HG03460 (cell line): ENCODE data around the gene C16orf74.

Experiments
- ATAC-seq: cut with Tn5 transposase; IDR thresholded peaks from one replicate; pipeline ENCODE4 v1.9.1; 2021; ENCODE audit not compliant: unreplicated experiment

Gene C16orf74

GRCh38 chr16:85750827-85751697 is at the start of gene C16orf74:
Gene C16orf74 (minus strand): TSS chr16:85751096. CDS start chr16:85735217, 15,879 bp downstream.
- ATAC-seq: no peak

- no peak for ATAC-seq
Observed at GRCh38 chr16:85800321-85800669, 49.4 kb upstream of the C16orf74 start.

- peak; percentile 84 for ATAC-seq
Observed at GRCh38 chr16:85799497-85800320, 48.8 kb upstream of the C16orf74 start, which contains the start of the genes COX4I1 and EMC8. Gene COX4I1 (plus strand): TSS chr16:85799695. CDS start chr16:85801206, 1,511 bp downstream. Gene EMC8 (minus strand): TSS chr16:85799544. CDS start chr16:85799295, 249 bp downstream.

GRCh38 chr16:85798901-85799496 is 48.1 kb upstream of the C16orf74 start:
- ATAC-seq: peak; percentile 26

- ATAC-seq: no peak
Observed at GRCh38 chr16:85798283-85798776, 47.4 kb upstream of the C16orf74 start.

GRCh38 chr16:85796599-85796998 is 45.7 kb upstream of the C16orf74 start:
- no peak for ATAC-seq

GRCh38 chr16:85796152-85796551 is 45.3 kb upstream of the C16orf74 start:
- ATAC-seq: no peak

- no peak for ATAC-seq
Observed at GRCh38 chr16:85794696-85795095, 43.8 kb upstream of the C16orf74 start.

GRCh38 chr16:85793662-85794298 is 42.9 kb upstream of the C16orf74 start:
- ATAC-seq: no peak

- no peak for ATAC-seq
Observed at GRCh38 chr16:85789773-85790172, 38.9 kb upstream of the C16orf74 start.

- no peak for ATAC-seq
Observed at GRCh38 chr16:85788819-85789218, 37.9 kb upstream of the C16orf74 start.

GRCh38 chr16:85785927-85786326 is 35.0 kb upstream of the C16orf74 start:
- no peak for ATAC-seq

GRCh38 chr16:85784813-85785212 is 33.9 kb upstream of the C16orf74 start:
- ATAC-seq: no peak

GRCh38 chr16:85783441-85783840 is 32.5 kb upstream of the C16orf74 start:
- ATAC-seq: no peak

GRCh38 chr16:85782451-85782850 is 31.6 kb upstream of the C16orf74 start:
- no peak for ATAC-seq

- ATAC-seq: no peak
Observed at GRCh38 chr16:85781695-85782370, 30.9 kb upstream of the C16orf74 start.

GRCh38 chr16:85781156-85781555 is 30.3 kb upstream of the C16orf74 start:
- ATAC-seq: no peak

GRCh38 chr16:85780281-85780680 is 29.4 kb upstream of the C16orf74 start:
- ATAC-seq: no peak

GRCh38 chr16:85778873-85779272 is 28.0 kb upstream of the C16orf74 start:
- ATAC-seq: no peak
